NCI-H146 treated with DMSO at 0.1 percent for 48 hours (cell line): Measurements from ENCODE around the gene OR2L5.

Experiments used
- DNase-seq: peaks from one replicate; lab custom pipeline; 2025; ENCODE audit not compliant: unreplicated experiment; lab: John Stamatoyannopoulos, UW

Gene OR2L5, protein sequence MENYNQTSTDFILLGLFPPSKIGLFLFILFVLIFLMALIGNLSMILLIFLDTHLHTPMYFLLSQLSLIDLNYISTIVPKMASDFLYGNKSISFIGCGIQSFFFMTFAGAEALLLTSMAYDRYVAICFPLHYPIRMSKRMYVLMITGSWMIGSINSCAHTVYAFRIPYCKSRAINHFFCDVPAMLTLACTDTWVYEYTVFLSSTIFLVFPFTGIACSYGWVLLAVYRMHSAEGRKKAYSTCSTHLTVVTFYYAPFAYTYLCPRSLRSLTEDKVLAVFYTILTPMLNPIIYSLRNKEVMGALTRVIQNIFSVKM

DNA sequence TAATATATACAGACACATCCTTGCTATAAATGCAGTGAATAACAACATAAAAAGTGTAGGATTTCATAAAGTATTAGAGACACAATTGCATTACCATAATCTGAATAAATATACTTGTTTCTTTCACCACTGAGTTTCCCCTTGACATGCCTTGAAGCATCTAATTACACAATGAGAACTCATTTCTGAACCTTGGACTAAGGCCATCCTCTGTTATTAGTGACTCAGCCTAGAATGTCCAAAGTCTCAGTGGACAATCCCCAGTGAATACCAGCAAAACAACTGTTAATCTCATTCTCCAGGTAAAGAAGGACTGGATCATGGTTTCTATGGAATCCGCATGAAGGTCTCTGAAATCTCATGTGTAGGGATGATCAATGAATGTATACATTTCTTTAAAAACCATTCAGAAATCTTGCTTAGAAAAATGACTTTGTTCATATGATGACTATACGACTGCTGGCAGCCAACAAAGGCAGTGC, at the start of gene OR2L5:
OR2L5 (plus strand) TSS at position 432 of the 482 bp plus-strand sequence. CDS start 8,288 bp downstream, outside the sequence.
- no peak for DNase-seq

DNA sequence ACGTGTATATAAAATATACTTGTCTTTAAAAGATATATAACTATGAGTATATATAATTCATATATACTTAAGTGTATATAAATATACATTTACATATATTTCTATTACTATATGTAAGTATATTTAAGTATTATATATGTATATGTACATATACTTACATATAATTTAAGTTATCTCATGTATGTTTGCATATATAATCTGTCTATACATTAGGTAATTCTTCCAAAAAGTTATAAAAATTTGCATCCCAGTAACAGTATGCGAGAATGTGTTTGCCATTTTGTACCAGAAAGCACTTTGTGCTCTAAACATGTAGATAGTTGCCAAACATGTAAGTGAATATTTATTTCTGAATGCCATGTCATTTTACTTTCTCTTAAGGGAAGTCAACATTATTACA, 48.5 kb upstream of the OR2L5 start, which contains the start of gene OR2AK2:
OR2AK2 (plus strand) TSS at position 301 of the 400 bp plus-strand sequence. CDS start 144 bp downstream, outside the sequence.
- DNase-seq, result no peak

DNA sequence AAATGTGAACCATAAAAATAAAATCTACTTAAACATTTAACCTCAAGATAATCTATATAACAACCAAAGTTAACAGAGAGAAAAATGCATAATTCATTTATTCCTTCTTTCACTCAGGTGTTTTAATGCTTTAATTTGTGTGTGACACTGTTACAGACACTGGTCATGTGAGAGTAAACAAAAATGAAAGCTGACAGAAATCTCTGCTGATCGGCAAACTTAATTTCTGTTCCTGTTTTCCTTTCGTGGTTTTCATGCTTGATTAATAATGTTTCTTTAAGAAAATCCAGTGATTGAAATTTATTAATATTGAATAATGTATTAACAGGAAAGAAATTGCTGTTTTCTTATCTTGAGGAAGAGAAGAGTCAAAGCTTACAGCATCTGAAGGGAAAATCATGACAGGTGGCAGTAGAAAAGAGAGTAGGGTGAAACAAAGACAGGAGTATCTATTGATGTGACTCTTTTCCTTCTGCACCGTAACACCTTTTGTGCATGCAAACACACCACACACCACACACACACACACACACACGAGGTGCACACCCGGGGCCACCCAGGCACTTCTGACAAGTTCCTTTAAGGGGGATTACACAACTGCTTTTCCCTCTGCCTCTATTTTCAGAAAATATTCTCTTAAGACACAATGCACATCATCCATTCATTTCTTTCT, 46.8 kb upstream of the OR2L5 start:
- no peak for DNase-seq

DNA sequence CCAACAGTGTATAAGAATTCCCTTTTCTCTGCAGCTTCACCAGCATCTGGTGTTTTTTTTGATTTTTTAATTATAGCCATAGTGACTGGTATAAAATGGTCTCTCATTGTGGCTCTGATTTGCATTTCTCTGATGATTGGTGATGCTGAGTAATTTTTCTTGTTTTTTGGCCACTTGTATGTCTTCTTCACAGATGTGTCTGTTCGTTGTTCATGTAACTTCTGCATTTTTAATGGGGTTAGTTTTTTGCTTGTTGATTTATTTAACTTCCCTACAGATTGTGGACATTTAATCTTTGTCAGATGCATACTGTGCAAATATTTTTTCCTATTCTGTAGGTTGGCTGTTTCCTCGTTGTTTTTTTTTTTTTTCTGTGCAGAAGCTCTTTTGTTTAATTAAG, 20.5 kb upstream of the OR2L5 start:
- DNase-seq, result no peak

DNA sequence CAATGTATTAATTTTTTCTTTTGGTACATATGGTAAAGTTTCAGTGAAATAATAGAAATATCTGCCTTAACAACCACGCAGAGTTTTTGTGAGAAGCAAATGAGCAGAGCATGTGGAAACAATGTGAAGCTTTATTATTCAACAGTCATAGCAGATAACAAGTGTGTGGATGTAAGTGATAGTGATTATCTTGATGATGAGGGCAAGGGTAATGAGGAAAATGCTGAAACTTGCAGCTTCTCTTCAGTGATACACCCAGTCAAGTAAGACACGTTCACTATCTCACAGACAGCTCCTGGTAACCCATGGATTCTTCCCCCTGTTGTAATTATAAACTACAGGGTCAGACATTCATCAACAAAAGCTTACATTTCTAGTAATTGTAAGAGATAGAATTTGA, 14.6 kb upstream of the OR2L5 start:
- no peak for DNase-seq

DNA sequence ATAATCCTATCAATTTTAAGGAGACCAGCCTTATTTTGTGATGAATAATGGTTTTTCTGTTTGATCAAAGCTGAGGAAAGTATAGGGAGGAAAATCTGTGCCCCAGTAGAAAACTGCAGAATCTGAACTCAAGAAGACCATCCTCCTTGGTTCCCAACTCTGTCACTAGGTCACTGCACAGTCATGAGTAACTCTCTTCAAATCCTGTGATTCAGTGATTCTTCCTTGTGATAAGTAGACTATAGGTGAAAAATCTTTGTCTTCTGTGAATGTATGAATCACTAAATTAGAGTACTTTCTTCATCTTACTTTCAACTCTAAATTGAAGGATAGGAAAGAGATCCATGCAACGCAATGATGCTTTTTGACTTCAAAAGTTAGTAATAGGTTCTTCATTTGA, 13.3 kb upstream of the OR2L5 start:
- no peak for DNase-seq

DNA sequence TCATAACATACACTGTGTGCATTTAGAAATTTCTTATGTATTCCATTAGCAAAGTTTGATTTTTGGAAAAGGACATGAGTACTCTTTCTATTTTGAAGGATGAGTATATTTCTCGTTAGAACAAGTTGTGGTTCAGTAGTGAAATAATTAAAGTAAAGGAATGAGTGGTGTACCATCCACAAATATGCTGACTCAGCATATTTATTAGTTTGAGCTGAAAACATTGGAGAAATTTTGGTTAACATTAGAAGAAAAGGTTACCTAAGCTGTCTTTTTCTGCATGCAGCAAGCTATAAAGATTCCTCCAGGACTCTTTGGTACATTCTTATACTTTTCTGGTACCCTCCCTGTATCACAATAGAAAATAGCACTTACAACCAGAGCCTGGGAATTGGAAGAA, 5.7 kb upstream of the OR2L5 start:
- DNase-seq, result no peak

DNA sequence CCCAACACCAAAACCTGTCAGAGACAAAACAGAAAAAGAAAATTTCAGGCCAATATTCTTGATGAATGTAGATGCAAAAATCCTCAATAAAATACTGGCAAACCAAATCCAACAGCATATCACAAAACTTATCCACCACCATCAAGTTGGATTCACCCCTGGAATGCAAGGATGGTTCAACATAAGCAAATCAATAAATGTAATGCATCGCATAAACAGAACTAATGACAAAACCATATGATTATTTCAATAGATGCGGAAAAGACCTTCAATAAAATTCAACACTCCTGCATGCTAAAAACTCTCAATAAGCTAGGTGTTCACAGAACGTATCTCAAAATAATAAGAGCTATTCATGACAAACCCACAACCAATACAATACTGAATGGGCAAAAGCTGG, 3.8 kb upstream of the OR2L5 start:
- no peak for DNase-seq

DNA sequence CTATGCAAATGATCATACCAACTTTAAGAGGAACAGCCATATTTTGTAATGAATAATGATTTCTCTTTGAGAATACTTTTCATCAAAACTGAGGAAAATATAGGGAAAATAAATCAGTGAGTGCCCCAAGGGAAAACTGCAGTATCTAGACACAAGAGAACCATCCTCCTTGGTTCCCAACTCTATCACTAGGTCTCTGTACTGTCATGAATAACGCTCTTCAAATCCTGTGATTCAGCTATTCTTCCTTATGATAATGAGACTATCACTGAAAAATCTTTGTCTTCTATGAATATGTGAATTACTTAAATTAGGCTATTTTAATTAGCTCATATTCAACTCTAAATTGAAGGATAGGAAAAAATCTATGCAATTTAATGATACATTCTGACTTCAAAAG, 2.3 kb downstream of the OR2L5 start:
- no peak for DNase-seq

DNA sequence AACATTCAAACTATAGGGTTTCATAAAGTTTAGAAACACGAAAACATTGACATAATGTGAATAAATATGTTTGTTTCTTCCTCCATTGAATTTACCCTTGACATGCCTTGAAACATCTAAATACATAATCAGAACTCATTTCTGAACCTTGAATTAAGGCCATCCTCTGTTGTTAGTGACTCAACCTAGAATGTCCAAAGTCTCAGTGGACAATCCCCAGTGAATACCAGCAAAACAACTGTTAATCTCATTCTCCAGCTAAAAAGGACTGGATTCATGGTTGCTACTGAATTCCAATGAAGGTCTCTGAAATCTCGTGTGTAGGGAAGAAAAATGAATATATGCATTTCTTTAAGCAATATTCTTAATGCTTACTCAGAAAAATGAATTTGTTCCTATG, 16.3 kb downstream of the OR2L5 start, which contains the start of gene OR2L2:
OR2L2 (plus strand) TSS at position 301 of the 400 bp plus-strand sequence. CDS start 8,198 bp downstream, outside the sequence.
- no peak for DNase-seq

DNA sequence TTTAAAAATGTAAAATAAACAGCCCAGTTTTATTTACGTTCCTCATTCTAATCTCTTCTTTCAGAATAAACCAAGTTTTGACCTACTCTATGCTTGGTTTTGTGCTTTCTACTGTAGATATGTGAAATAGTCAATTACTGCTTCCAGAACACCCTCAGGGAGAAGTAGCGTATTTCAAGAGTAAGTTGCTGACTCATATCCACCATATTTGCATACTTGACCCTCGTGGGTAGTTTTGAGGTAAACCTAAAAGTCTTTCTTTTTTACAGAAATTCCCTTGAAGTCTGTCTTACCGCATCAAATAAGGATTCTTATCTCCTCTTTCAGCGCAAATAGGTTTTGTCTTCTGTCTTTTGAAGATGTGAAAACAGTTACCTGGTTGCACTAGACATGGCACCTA, 31.7 kb downstream of the OR2L5 start:
- DNase-seq, result no peak

DNA sequence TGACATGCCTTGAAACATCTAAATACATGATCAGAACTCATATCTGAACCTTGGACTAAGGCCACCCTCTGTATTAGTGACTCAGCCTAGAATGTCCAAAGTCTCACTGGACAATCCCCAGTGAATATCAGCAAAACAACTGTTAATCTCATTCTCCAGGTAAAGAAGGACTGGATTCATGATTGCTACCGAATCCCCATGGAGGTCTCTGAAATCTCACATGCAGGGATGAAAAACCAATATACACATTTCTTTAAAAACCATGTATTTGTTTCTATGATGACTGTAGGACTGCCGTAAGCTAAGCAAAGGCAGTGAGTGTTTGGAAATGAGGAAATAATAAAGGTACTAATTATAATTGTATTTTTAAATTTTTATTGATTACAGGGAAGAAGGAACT, 33.1 kb downstream of the OR2L5 start, which contains the start of gene OR2L3:
OR2L3 (plus strand) TSS at position 301 of the 400 bp plus-strand sequence. CDS start 13,846 bp downstream, outside the sequence.
- DNase-seq, result no peak

DNA sequence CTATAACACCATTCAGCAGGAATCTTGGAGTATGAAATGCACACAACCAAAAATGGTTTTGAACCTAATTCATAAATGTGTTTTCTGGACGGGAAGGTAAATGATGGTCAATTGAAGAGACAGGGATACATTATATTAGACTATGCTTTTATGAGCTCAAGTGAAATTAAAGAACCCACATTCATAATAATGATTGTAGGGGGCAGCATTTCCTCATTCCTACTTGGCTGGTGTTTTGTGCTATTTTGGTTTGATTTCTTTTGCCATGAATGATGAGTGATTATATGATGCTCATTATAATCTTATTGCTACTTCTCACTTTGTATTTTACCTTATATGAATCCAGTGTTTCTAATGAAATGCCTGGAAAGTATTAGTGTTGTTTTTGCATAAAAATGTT, 33.5 kb downstream of the OR2L5 start:
- DNase-seq, result no peak

DNA sequence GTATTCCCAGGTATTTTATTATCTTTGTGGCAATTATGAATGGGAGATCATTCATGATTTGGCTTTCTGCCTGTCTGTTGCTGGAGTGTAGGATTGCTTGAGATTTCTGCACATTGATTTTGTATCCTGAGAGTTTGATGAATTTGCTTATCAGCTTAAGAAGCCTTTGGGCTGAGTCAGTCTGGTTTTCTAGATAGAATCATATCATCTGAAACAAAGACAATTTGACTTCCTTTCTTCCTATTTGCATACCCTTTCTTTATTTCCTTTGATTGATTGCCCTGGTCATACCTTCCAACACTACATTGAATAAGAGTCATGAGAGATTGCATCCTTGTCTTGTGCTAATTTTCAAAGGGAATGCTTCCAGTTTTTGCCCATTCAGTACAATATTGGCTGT, 41.2 kb downstream of the OR2L5 start:
- DNase-seq, result no peak

DNA sequence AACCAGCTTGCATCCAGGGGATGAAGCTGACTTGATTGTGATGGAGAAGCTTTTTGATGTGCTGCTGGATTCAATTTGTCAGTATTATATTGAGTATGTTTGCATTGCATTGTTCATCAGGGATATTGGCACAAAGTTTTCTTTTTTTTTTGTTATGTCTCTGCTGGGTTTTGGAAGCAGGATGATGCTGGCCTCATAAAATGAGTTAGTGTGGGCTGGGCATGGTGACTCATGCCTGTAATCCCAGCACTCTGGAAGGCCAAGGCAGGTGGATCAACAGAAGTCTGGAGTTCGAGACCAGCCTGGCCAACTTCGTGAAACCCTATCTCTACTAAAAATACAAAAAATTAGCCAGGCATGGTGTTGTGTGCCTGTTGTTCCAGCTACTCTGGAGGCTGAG, 41.8 kb downstream of the OR2L5 start:
- DNase-seq, result no peak

DNA sequence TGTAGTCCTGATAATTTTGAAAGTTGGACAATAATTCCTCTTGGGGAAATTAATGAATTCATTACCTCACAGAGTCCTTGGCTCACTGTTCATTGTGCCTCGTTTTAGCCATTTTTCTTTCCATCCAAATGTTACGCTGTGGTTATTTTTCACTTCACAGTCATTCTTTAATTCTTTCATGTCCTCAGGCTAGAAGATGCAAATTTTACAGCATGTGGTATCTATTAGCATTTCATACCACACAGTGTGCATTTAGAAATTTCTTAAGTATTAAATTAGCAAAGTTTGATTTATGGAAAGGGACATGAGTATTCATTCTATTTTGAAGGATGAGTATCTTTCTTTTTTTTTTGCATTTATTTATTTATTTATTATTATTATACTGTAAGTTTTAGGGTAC, 51.6 kb downstream of the OR2L5 start:
- DNase-seq, result no peak

DNA sequence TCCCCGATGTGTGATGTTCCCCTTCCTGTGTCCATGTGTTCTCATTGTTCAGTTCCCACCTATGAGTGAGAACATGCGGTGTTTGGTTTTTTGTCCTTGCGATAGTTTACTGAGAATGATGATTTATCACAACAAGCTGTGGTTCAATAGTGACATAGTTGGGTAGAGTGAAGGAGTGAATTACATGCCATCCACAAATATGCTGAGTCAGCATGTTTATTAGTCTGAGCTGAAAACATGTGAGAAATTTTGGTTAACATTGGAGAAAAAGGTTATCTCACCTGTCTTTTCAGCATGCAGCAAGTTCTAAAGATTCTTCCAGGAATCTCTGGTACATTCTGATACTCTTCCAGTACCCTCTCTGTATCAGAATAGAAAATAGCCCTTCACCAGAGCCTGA, 52.1 kb downstream of the OR2L5 start:
- no peak for DNase-seq
